Endodermal cell (in vitro differentiated cells): ENCODE measurements around the gene EXOC7. TPM values are rescaled to one million over a fixed set of nuclear protein-coding genes. Genes with fewer than 3 reads are reported as not detected.
A peak's percentile ranks its signal among the peaks of the same experiment; 100 is the strongest.

Source experiments
- DNase-seq: peaks from one replicate; pipeline ENCODE4 v3.0.0-alpha.2; 2017
- H3K27ac ChIP-seq: 2 replicates; pipeline ENCODE4 v1.5.1; 2013; ENCODE audit warnings: mild to moderate bottlenecking, low read depth, low read length, moderate library complexity
- H3K27me3 ChIP-seq: 2 replicates; pipeline ENCODE4 v1.6.1; 2013; ENCODE audit warnings: mild to moderate bottlenecking, low read length, moderate library complexity; ENCODE audit not compliant: insufficient read depth, control insufficient read depth, poor library complexity, severe bottlenecking
- H3K36me3 ChIP-seq: 2 replicates; pipeline ENCODE4 v1.7.0; 2013; ENCODE audit warnings: mild to moderate bottlenecking, low read length, moderate library complexity; ENCODE audit not compliant: control insufficient read depth, insufficient read depth
- H3K4me1 ChIP-seq: one replicate; pipeline ENCODE4 v1.7.0; 2013; ENCODE audit warnings: low read length; ENCODE audit not compliant: control insufficient read depth, insufficient read depth
- H3K4me3 ChIP-seq: 2 replicates; pipeline ENCODE4 v1.5.1; 2013; ENCODE audit warnings: mild to moderate bottlenecking, low read length, moderate library complexity
- H3K9ac ChIP-seq: 2 replicates; pipeline ENCODE4 v1.6.1; 2013; ENCODE audit warnings: mild to moderate bottlenecking, low read length, moderate library complexity; ENCODE audit not compliant: poor library complexity, severe bottlenecking; ENCODE audit errors: extremely low read depth
- H3K9me3 ChIP-seq: 2 replicates; pipeline ENCODE4 v1.6.1; 2013; ENCODE audit warnings: mild to moderate bottlenecking, low read length, moderate library complexity; ENCODE audit not compliant: control insufficient read depth
- H3K27ac Mint-ChIP-seq: 2 replicates; pipeline ENCODE4 v1.8.0; 2020; ENCODE audit warnings: mixed read lengths
- H3K27me3 Mint-ChIP-seq: 2 replicates; pipeline ENCODE4 v1.8.0; 2021; ENCODE audit warnings: mild to moderate bottlenecking, mixed read lengths; ENCODE audit not compliant: insufficient read depth
- H3K36me3 Mint-ChIP-seq: 2 replicates; pipeline ENCODE4 v1.8.0; 2020; ENCODE audit warnings: low read depth, mixed read lengths
- H3K4me1 Mint-ChIP-seq: 2 replicates; pipeline ENCODE4 v1.8.0; 2020; ENCODE audit warnings: mixed read lengths
- H3K4me3 Mint-ChIP-seq: 2 replicates; pipeline ENCODE4 v1.8.0; 2020; ENCODE audit warnings: mild to moderate bottlenecking, moderate library complexity, mixed read lengths
- H3K9me3 Mint-ChIP-seq: 2 replicates; pipeline ENCODE4 v1.8.0; 2020; ENCODE audit warnings: mild to moderate bottlenecking, mixed read lengths
- CTCF ChIP-seq: fragments of 200-600 bp; sonication (generic); conservative IDR thresholded peaks from 2 replicates; pipeline ENCODE4 v1.5.0; 2021; ENCODE audit warnings: antibody characterized with exemption, mild to moderate bottlenecking
- WGBS, 2 experiments: methylation state at CpG; one replicate each; pipeline versions ENCODE4 v1.1.5 to v1.1.7; 2013; ENCODE audit warnings: missing lambda C conversion rate in 2 of 2, mixed read lengths in 1 of 2; ENCODE audit not compliant: insufficient coverage in 1 of 2, insufficient read length in 1 of 2; 5-methylcytosine and 5-hydroxymethylcytosine counted together
- total RNA-seq, 2 donors: library from RNA; stranded (reverse); fragmentation: NEBNext Ultra II Directional in 1 of 2; extraction: Animal tissue kit (Norgen Biotek cat#: 25700) in 1 of 2; gene quantifications; 2 replicates in 1 of 2; 3 replicates in 1 of 2; pipeline ENCODE4 v1.2.1, GENCODE V29; 2021

Gene EXOC7
- total RNA-seq, 2 donors from 2014 or later: 159 to 187 TPM

GRCh38 chr17:76106703-76107102 is 3.1 kb upstream of the EXOC7 start:
- TF ChIP-seq CTCF: no peak
- H3K27me3 Mint-ChIP-seq: no peaks in the 10 kb centered on the region
- H3K4me1 ChIP-seq: peaks cover 6% of the 10 kb centered on the region
- H3K9me3 ChIP-seq: no peaks in the 10 kb centered on the region
- H3K4me1 Mint-ChIP-seq: peaks cover 15% of the 10 kb centered on the region
- no peak overlapping the region for H3K9ac ChIP-seq
- no peak overlapping the region for H3K27ac Mint-ChIP-seq
- peaks cover 6% of the 10 kb centered on the region for H3K36me3 Mint-ChIP-seq
- 92 to 100% methylated on average over 1 to 2 of the region's 3 CpGs for WGBS, 2 experiments
- no peaks in the 10 kb centered on the region for H3K27me3 ChIP-seq
- H3K9me3 Mint-ChIP-seq: peaks cover 3% of the 10 kb centered on the region
- H3K4me3 Mint-ChIP-seq: no peak overlapping the region
- DNase-seq: no peak
- peak overlapping the region; percentile 26 for H3K4me3 ChIP-seq
- H3K27ac ChIP-seq: no peak overlapping the region
- peaks cover 7% of the 10 kb centered on the region for H3K36me3 ChIP-seq

- Histone ChIP-seq H3K9me3 (no peaks in the 10 kb centered on the region), H3K4me1 (peaks cover 6% of the 10 kb centered on the region), H3K4me3 (no peak overlapping the region), H3K9ac (no peak overlapping the region), H3K27ac (no peak overlapping the region), H3K27me3 (no peaks in the 10 kb centered on the region), H3K36me3 (peaks cover 24% of the 10 kb centered on the region)
- WGBS, 2 experiments: 96 to 100% methylated on average over 3 to 4 of the region's 5 CpGs
- no peak for TF ChIP-seq CTCF
- H3K36me3 Mint-ChIP-seq: peaks cover 17% of the 10 kb centered on the region
- peak; percentile 55 for DNase-seq
- peaks cover 3% of the 10 kb centered on the region for H3K9me3 Mint-ChIP-seq
- peaks cover 15% of the 10 kb centered on the region for H3K4me1 Mint-ChIP-seq
- H3K27ac Mint-ChIP-seq: peak overlapping the region; percentile 39
- H3K4me3 Mint-ChIP-seq: peak overlapping the region; percentile 97
- no peaks in the 10 kb centered on the region for H3K27me3 Mint-ChIP-seq
Observed at GRCh38 chr17:76104896-76105231, 1.3 kb upstream of the EXOC7 start.

DNA sequence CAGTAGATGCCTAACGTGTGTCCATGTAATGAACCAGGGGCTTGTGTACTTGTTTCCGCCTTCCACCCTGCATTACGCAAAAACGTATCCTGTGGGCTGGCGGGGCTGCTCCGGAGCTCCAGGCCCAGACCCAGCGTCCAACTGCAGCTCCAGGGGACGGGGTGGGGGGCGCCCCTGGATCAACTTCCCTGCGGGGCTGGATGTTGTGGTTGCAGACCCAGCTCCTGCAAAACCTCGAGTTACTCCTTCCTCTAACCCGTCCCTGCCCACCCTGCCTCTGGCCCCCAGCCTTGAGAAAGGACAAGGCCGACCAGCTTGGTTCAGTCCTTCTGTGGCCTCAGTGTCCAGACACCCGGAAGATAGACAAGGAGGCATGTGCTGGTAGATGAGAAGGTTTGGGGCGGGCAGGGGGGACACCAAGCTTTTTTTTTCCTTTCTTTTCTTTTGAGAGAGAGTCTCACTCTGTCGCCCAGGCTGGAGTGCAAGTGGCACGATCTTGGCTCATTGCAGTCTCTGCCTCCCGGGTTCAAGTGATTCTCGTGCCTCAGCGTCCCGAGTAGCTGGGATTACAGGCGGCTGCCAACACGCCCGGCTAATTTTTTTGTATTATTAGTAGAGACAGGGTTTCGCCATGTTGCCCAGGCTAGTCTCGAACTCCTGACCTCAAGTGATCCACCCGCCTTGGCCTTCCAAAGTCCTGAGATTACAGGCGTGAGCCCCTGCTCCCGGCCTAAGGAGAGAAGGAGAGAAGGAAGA is 731 bp upstream of the EXOC7 start:
- H3K9ac ChIP-seq: peak overlapping the region; percentile 65
- DNase-seq: peak; percentile 52
- H3K4me1 Mint-ChIP-seq: peaks cover 15% of the 10 kb centered on the region

More for the DNA sequence above, 731 bp upstream of the EXOC7 start:
- peak overlapping the region; percentile 97 for H3K4me3 Mint-ChIP-seq
- no peak for TF ChIP-seq CTCF
- Histone ChIP-seq H3K27ac (no peak overlapping the region), H3K4me1 (peaks cover 6% of the 10 kb centered on the region), H3K9me3 (no peaks in the 10 kb centered on the region), H3K36me3 (peaks cover 29% of the 10 kb centered on the region), H3K4me3 (peak overlapping the region; percentile 93), H3K27me3 (no peaks in the 10 kb centered on the region)
- peak overlapping the region; percentile 98 for H3K27ac Mint-ChIP-seq
- peaks cover 22% of the 10 kb centered on the region for H3K36me3 Mint-ChIP-seq
- H3K9me3 Mint-ChIP-seq: peaks cover 3% of the 10 kb centered on the region
- 91% methylated on average over 17 to 29 of the region's 29 CpGs for WGBS, 2 experiments
- H3K27me3 Mint-ChIP-seq: no peaks in the 10 kb centered on the region
